ENCODE measurements around the gene KIF3C. TPM values are rescaled to one million over a fixed set of nuclear protein-coding genes. Genes with fewer than 3 reads are reported as not detected.
"Not testable (repeated sequence)": the region's sequence is repeated elsewhere in the genome, so short reads cannot be mapped to it uniquely, and the experiment has no call there.

Gene KIF3C
- total RNA-seq, 1 donor from 2014 or later = 3.1 TPM

DNA sequence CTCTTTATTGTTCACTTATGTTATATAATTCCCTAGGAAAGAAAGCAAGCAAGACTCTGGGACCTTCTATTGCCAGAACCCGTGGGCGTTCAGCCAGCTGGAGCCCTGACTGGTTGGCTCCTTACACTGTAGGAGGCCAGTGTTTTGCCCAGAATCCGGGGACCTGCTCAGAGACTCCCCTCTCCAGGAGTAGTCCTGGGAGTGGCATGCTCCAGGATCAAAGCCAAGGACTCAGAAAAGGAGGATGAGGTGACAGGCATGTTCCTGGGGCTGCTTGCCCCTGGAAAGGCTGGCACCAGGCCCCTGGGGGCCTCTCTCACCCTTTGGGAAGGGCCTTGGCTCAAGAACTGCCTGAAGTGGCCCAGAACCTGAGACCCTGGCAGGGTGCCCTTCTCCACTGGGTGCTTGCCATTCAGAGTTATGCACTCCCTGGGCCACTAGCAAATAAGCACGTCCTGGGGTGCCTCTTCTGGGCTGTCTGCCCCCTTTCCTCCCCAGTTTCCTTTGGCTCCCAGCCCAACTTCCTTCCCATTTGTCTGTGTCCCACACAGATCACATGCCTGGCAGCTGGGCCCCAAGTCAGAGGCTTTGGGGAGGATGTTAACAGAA lies 19.6 kb upstream of the KIF3C start:
- ATAC-seq = peak; percentile 78
- intact Hi-C loops (cut with DNase I) = no loop called here
- DNase-seq (ENCODE audit: missing footprints) = peak; percentile 83

DNA sequence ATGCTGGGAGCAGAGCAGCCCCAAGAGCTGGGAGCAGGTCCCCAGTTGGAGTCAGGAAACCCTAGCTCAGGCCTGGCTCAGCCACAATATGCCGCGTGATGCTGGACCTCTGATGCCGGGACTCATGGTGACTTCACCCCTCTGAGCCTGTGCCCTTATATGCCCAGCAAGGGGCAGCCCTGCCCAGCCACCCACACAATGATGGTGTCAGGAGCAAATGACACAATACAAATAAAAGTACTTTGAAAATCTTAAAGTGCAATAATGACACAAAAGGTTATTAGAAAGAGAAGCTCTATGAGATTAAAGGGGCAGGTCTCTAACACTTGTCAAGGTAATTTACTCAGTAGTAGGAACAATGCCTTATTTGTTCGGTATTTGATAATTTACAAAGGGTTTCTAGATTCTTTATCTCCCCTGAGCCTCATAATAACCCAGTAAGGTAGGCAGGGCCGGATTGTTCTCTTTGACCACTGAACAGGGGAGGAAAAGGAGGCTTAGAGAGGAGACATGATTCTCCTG lies 18.3 kb upstream of the KIF3C start:
- ATAC-seq (no peak), DNase-seq (ENCODE audit: missing footprints) (no peak)
- intact Hi-C loops (cut with DNase I) = no loop called here

DNA sequence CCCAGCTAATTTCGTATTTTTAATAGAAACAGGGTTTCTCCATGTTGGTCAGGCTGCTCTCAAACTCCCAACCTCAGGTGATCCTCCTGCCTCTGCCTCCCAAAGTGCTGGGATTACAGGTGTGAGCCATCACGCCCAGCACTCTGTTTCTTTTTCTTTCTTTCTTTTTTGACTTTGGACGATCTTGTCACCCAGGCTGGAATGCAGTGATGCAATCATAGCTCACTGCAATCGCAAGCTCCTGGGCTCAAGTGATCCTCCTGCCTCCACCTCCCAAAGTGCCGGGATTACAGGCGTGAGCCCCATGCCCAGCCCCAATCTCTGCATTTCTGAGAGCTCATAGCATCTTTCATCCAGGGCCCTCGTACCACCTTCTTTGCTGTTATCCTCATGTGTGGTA lies 17.1 kb upstream of the KIF3C start:
- not testable (repeated sequence) for ATAC-seq; DNase-seq (ENCODE audit: missing footprints)
- intact Hi-C loops (cut with DNase I) = loop anchor here (10.0 kb wide), 1 partner anchor 85 kb away; no protein-coding TSS in a partner anchor

DNA sequence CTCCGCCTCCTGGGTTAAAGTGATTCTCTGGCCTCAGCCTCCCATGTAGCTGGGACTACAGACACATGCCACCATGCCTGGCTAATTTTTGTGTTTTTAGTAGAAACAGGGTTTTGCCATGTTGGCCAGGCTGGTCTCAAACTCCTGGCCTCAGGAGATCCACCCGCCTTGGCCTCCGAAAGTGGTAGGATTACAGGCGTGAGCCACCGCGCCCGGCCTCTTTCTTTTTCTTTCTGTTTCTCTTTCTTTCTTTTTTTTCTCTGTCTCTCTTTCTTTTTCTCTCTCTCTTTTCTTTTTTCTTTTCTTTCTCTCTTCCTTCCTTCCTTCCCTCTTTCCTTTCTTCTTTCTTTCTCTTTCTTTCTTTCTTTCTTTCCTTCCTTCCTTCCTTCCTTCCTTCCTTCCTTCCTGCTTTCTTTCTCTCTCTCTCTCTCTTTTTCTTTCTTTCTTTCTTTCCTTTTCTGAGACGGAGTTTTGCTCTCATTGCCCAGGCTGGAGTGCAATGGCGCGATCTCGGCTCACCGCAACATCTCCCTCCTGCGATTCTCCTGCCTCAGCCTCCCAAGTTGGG lies 16.6 kb upstream of the KIF3C start:
- not testable (repeated sequence) for DNase-seq (ENCODE audit: missing footprints); ATAC-seq
- intact Hi-C loops (cut with DNase I) = loop anchor here (10.0 kb wide), 1 partner anchor 86 kb away; no protein-coding TSS in a partner anchor

DNA sequence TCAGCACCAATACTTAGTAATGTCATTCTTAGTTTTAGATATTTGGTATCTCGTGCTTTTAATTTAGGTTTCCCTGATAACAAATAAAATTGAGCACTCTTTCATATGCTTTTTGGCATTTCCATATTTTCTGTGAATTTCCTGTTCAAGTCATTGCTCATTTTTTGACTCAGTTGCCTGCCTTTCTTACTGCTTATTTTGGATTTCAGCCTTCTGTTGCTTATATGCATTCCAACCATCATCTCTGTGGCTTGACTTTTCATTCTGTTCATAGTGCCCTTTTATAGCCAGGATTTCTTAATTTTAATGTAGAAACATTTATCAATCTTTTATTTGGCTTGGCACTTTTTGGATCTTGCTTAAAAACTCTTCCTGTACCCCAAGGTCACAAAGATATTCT lies 14.5 kb upstream of the KIF3C start:
- ATAC-seq (no peak), DNase-seq (ENCODE audit: missing footprints) (no peak)
- intact Hi-C loops (cut with DNase I) = loop anchor here (10.0 kb wide), 1 partner anchor 88 kb away; no protein-coding TSS in a partner anchor

DNA sequence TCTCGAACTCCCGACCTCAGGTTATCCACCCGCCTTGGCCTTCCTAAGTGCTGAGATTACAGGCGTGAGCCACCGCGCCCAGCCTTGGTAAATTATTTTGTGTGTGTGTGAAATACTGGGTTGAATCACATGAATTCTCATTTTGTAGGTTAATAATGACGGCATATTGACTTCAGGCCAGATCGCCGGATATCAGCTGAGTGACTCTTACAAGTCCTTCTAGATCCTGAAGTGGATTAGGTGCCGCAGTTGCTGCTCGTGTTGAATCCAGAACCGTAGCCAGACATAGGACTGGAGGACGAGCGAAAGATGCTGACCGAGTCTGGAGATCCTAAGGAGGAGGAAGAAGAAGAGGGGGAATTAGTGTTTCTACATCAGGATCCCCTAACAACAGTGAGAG lies 12.2 kb upstream of the KIF3C start:
- no peak for ATAC-seq
- no peak for DNase-seq (ENCODE audit: missing footprints)
- intact Hi-C loops (cut with DNase I) = loop anchor here (5.0 to 10.0 kb wide), 3 partner anchors 38 to 90 kb away; partner anchors contain the start of gene RAB10

DNA sequence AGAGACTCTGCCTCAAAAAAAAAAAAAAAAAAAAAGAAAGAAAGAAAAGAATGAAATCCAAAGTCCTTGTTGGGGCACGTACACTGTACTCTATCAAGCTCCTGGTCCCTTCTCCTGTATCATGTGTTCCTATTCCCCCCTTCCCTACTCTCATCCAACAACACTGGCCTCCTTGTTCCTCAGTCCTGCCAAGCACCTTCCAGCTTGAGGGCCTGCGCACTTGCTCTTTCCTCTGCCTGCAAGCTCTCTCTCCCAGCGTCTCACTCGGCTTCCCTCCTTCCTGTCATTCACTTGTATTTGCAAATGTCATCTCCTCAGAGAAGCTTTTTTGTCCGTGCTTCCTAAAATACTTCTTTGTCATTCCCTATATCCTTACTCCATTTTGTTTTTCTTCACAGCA lies 10.8 kb upstream of the KIF3C start:
- no peak for ATAC-seq
- intact Hi-C loops (cut with DNase I) = loop anchor here (2.0 to 10.0 kb wide), 4 partner anchors 39 to 152 kb away; partner anchors contain the start of gene RAB10
- no peak for DNase-seq (ENCODE audit: missing footprints)

DNA sequence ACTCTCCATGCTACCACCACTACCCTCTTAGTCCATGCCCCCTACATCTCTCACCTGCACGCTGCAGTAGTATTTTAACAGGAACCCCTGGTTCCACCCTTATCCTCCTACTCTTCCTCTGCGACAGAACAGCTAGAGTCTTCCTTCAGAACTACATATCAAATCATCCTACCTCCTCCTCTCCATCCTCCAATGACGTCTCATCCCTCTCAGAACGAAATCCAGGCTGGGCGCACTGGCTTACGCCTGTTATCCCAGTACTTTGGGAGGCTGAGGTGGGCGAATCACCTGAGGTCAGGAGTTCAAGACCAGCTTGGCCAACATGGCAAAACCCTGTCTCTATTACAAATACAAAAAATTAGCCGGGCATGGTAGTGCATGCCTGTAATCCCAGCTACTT lies 10.3 kb upstream of the KIF3C start:
- no peak for DNase-seq (ENCODE audit: missing footprints)
- intact Hi-C loops (cut with DNase I) = loop anchor here (2.0 to 10.0 kb wide), 4 partner anchors 40 to 152 kb away; partner anchors contain the start of gene RAB10
- no peak for ATAC-seq

DNA sequence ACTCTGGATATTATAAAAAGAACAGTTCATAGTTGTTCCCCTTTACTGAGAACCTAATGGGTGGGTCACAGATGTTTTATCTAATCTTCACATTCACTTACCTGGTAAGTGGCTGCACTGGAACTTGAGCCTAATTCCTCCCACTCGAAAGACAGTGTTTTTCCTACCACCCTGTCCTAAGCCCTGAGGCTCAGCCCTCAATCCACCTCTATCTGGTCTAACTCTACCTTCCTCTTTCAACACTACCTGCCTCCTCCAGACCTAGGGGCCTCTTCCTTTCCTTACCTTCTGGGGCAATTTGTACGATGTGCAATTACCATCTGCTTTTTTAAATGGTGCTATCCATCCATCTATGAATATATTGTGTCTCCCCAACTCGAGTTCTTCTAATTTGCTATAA lies 9.7 kb upstream of the KIF3C start:
- intact Hi-C loops (cut with DNase I) = loop anchor here (2.0 to 10.0 kb wide), 4 partner anchors 40 to 153 kb away; partner anchors contain the start of gene RAB10
- no peak for ATAC-seq
- no peak for DNase-seq (ENCODE audit: missing footprints)

DNA sequence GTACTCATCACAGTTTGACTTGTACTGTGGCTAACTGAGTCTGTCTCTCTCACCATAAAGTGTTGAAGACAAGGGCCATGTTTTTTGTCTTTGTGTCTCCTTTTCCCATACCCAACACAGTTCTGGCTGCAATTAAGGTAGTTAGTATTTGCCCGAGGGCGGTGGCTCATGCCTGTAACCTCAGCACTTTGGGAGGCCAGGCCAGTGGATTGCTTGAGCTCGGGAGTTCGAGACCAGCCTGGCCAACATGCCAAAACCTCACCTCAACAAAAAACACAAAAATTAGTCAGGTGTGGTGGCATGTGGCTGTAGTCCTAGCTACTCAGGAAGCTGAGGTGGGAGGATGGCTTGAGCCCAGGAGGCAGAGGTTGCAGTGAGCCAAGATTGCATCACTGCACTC lies 6.9 kb upstream of the KIF3C start:
- no peak for DNase-seq (ENCODE audit: missing footprints)
- intact Hi-C loops (cut with DNase I) = no loop called here
- no peak for ATAC-seq

DNA sequence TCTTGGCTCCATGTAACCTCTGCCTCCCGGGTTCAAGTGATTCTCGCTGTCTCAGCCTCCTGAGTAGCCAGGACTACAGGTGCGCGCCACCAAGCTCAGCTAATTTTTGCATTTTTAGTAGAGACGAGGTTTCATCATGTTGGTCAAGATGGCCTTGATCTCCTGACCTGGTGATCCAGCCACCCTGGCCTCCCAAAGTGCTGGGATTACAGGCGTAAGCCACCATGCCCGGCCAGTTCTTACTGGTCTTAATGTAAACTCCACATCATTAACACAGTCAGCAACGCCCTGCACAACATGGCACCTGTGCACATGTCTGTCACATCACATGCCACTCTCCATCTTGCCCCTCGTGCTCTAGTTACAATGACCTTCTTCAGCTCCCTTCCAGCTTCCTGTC lies 5.8 kb upstream of the KIF3C start:
- ATAC-seq (no peak), DNase-seq (ENCODE audit: missing footprints) (no peak)
- intact Hi-C loops (cut with DNase I) = no loop called here

DNA sequence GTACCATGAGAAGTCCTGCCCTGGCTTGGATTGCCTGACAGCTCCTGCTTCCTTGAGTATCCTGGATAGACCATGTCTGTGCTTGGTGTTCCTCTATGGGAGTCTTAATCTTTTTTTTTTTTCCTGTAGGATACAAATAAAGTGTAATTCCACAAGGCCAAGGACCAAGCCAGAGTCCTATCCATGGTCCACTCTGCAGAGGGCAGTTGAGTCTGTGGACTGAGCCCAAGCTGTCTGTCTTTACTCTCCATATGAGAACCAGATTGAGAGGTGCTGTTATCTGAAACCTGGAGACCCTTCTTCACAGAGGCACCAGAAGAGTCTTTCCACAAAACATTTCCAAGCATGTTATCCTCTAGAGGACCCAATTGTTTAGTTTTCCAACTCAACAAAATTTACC lies 1.4 kb upstream of the KIF3C start:
- intact Hi-C loops (cut with DNase I) = no loop called here
- ATAC-seq (no peak), DNase-seq (ENCODE audit: missing footprints) (no peak)

DNA sequence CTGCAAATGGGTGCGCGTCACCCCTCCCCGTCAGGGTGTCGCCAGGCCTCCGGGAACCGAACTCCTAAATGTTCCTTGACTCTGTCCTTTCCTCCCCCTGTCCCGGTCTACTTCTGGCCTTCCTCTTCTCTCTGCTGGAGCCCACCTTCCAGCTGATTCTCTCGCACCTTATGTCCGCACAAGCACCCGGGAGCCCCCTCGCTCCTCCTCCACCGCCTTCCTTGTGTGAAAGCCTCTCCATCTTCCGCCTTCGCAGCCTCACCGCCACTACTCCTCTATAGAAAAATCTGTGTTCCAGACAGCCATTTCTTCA lies 627 bp upstream of the KIF3C start:
- intact Hi-C loops (cut with DNase I) = no loop called here
- DNase-seq (ENCODE audit: missing footprints) (no peak), ATAC-seq (no peak)

DNA sequence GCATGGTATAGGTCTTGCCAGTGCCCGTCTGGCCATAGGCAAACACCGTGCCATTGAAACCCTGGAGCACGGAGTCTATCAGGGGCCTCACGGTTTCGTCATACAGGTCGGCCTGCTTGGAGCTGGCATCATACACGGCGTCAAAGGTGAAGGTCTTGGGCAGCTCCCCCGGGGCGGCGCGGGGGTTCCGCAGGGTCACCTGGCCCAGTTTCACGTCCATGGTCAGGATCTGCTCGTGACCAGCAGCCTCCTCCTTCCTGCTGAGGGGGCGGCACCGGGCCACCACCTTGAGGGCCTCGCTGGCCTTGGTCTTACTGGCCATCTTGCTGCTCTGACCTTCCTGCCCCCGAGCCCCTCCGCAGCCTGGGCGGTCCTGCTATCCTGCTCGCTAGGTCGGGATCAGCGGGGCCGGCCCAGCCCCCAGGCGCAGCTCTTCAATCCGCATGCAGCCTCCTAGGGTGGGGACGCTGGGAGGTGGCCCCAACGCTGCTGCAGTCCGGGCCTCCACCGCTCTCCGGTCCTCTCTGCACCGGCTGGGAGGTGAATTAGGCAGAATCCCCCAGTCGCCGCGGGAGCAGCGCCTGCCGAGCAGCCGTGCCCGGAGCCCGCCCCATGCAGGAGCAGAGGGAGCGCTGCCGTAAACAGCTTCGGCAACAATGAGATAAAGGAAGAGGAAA lies 563 bp downstream of the KIF3C start:
- intact Hi-C loops (cut with DNase I) = no loop called here
- DNase-seq (ENCODE audit: missing footprints) = no peak

DNA sequence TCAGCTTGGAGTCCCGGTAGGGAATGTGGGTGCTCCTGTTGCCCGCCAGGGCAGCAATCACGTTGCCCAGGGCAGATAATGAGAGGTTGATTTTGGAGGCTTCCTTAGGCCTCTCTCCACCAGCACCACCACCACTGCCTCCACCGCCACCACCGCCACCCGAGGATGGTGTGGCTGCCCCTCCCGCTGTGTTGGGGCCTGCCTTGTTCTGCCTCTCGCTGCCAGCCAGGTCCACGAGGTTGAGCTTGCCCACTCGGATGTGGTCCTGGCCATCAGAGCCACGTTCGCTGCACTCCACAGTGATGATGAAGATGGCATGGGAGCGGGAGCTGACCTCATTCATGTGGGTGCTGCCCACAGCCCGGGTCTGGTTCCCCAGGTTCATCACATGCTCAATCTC lies 1.3 kb downstream of the KIF3C start:
- ATAC-seq (no peak), DNase-seq (ENCODE audit: missing footprints) (no peak)
- intact Hi-C loops (cut with DNase I) = no loop called here

More for the DNA sequence above, 563 bp downstream of the KIF3C start:
- peak; percentile 18 for ATAC-seq

DNA sequence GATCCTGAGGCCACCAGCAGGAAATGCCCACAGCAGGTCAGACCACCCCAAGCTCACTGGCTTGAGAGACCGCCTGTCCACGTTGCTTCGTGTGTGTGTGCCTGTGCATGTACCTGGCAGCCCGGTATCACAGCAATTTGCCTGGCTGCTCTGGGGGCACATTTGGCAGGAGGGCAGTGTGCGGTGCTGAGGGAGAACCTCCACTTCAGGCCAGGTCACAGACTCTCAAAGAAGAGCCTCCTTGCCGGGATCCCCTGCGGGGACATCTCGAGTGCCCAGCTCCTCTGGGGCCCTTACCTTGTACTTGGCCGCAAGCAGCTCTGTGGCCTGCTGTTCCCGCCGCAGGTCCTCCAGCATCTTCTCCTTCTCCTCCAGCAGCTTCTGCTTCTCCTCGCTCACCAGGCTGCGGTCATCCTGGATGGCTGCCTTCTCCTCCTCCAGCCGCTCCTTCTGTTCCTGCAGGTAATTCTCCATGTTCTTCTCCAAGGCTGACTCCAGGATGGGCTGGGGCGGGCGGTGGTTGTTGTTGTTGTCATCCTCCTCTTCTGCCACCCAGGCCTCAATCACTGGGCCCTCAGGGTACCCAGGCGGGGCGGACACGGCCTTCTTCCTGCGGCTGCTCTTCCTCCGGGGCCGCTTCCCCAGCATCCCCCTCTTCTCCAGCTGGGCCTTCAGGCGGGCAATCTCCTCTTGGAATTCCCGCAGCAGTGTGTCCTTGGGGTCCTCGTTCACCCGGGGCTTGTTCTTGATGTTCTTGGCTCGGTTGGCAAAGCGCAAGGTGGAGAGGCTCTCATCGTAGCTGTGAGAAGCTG lies 2.0 kb downstream of the KIF3C start:
- ATAC-seq = no peak
- intact Hi-C loops (cut with DNase I) = no loop called here

DNA sequence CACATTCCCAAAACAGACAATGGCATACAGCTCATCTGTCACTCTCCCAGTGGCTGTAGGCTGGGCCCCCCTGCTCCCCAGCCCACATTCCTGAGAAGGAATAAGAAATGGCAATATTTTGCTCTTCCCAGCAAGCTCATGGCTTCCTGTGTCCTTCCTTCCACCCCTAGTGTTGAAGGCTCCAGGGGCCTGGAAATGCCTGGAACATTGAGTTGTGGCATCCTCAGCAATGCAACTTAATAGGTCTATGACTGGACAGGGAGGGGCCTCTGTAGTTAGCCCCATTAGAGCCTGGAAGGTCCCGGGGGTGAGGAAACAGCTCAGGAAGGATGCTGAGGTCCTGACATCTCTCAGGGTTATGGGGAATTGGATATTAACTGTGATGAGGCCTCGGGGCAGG lies 3.3 kb downstream of the KIF3C start:
- ATAC-seq (no peak), DNase-seq (ENCODE audit: missing footprints) (no peak)
- intact Hi-C loops (cut with DNase I) = no loop called here

More for the DNA sequence above, 2.0 kb downstream of the KIF3C start:
- no peak for DNase-seq (ENCODE audit: missing footprints)

DNA sequence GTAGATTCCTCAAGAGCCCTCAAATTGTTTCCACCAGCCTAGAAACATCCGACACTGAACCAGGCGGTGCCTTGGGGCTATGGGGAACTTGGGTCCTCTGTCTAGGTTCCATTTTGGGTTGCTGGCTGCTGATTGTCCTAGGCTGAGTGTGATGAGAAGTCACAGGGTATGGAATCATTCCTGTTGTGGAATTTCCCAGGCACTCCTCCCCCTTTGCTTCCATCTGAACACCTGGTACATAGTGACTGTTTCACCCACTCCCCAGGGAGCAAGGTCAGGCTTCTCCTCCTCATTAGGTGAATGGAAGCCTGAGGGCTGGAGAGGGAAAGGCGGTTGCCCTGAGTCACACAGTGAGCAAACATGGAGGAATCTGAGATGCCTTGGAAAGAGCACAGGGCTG lies 4.5 kb downstream of the KIF3C start:
- ATAC-seq (no peak), DNase-seq (ENCODE audit: missing footprints) (no peak)
- intact Hi-C loops (cut with DNase I) = no loop called here

Data from Right ventricle myocardium inferior (tissue), 1 donor.